H1 (cell line): ENCODE data around the gene BTBD16. TPM values are rescaled to one million over a fixed set of nuclear protein-coding genes. Genes with fewer than 3 reads are reported as not detected.
A peak's percentile ranks its signal among the peaks of the same experiment; 100 is the strongest.

Source experiments
- HDAC6 ChIP-seq: IDR thresholded peaks from one replicate; pipeline ENCODE4 v1.7.1; 2012; ENCODE audit warnings: low read depth, mild to moderate bottlenecking, inconsistent platforms, low read length, moderate library complexity
- RNF2 ChIP-seq: fragments of 200-900, 300-1000 bp; sonication (generic); IDR thresholded peaks from 2 replicates; pipeline ENCODE4 v1.7.1; 2016; ENCODE audit warnings: borderline replicate concordance, low read depth, mild to moderate bottlenecking, antibody characterized with exemption, low read length; ENCODE audit not compliant: poor library complexity, severe bottlenecking; ENCODE audit errors: missing control alignments
- SP1 ChIP-seq: IDR thresholded peaks from 2 replicates; pipeline ENCODE4 v1.6.1; 2011; ENCODE audit warnings: low read depth, low read length
- SRF ChIP-seq: IDR thresholded peaks from 2 replicates; pipeline ENCODE4 v1.6.1; 2011; ENCODE audit warnings: mild to moderate bottlenecking, low read depth, low read length, moderate library complexity
- polyA plus RNA-seq, 7 experiments: library from polyadenylated mRNA; depleted of rRNA in 3 of 7; stranded (reverse) in 5 of 7; unstranded in 2 of 7; fragments of >200 nt in 5 of 7; fragments of 200-250 nt in 2 of 7; gene quantifications; 1 replicate in 5 of 7; 2 replicates in 1 of 7; 4 replicates in 1 of 7; pipeline versions ENCODE4 v1.2.1 to v1.2.3, GENCODE V29; 2011 to 2013; ENCODE audit warnings: missing spikeins in 2 of 7, mixed read lengths in 2 of 7
- total RNA-seq: library from RNA; stranded (reverse); fragmentation: NEBNext Ultra II Directional; extraction: Animal tissue kit (Norgen Biotek cat#: 25700); gene quantifications from 2 replicates; pipeline ENCODE4 v1.2.1, GENCODE V29; 2021

The BTBD16 gene
- total and polyA plus RNA-seq, 2 of the 8 experiments (the other 6 are each of a cell fraction or from before 2014, with no cell fraction given), result 0.05 TPM; not detected in 1

DNA sequence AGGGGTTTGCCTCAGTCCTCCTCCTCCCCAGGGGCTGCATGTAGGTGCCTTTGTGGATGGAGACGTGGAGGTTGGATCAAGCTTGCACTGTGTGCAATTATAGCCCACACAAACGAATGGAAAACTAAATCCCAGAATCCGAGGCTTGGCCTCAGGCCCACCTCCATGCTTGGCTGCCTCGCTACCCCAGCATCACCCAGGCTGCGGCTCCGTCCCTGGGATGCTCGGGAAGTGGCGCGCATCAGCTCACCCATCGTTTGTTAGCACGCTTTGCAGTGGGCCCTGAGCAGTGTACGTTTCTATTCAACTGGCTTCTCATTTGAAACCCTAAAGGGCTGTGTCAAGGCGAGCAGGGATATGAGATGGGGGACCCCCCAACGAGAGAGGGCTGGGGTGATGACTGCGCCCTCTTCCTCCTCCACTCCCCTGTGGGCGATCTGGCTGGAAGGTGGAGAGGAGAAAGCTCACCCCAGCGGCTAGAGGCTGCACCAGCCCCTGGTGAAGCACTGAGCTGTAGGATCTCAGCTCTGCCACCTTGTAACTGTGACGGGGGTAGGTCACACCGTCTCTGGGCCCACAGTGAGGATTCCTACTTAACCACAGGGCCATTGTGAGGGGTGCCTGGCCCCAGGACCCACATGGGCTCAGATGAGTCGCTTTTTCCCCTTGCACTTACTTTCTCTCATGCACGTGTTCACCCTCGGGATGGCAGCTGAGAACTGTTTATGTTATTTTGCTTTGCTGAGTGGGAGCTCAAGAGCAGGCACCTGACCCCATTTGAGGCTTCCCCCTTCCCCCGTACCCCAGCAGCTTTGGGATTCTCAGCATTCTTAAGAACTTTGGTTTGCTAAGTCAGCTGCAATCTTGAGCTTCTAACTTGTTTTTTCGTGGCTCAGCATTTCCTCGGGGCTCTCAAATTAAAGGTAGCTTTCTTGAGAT is 12.7 kb upstream of the BTBD16 start (continued):
- TF ChIP-seq RNF2 (no peak), SP1 (peak; percentile 54; the same call in 1 of the 2 replicates), SRF (no peak), HDAC6 (no peak)
